ENCODE data around the gene WDR36.

Gene WDR36

DNA sequence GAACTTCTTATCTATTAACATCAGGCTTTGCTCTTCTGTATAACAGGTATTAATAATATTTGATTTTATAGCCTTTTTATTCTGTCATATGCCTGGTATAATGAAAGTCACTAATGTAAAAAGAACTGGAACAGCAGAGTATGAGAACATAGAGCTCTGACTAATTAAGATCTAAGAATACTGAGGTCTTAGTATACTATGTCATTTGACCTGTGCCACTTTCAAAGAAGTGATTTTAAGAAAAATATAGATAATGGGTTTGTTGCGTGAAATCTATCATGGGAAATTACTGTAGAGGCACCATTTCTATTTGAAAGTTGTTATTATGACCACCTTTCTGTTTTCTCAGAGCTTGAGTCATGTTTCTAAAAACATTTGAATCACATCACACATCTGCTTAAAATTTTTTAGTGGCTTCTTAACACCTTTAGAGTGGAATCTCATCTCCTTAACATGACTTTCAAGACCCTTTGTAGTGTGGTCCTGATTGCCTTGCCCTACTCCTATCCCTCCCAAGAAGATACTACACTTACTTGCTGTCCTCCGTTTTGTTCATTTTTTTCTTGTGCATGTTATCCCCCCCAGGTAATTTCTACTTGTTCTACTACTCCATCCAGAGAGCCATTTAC, 14.3 kb downstream of the WDR36 start:
- DNase-seq: no peak

DNA sequence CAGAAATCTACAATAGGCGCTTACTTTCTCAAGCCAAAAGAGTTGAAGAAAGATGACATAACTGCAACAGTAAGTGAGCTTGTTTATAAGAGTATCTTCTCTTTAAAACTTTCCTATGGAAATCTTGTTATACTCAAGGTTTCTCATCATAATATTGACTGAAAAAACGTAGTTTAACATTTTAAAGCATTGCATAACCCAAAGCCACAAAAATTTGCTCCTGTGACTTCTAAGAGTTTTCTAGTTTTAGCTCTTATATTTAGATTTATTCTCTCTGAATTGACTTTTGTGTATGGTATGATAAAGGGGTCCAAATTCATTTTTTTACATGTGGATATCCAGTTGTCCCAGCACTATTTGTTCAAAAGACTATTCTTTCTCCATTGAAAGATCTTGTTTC, 15.2 kb downstream of the WDR36 start:
- DNase-seq: no peak

DNA sequence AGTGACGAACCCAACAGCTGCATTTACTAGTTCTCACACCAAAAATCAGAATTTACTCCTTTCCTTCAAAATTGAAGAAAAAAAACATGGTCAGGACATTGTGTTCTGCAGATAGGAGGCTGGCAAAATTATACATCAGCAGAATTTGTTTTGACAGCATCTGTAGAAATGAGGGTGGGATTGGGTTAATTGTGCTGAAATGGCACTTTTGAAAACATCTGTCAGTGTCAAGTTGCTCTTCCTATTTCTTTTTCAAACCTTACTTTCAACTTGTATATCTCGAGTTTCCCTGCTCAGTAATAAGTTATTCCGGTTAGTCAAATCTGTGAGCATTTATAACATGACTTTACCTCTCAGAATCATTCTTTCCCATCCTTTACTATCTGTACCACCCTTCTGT, 19.8 kb downstream of the WDR36 start:
- no peak for DNase-seq

DNA sequence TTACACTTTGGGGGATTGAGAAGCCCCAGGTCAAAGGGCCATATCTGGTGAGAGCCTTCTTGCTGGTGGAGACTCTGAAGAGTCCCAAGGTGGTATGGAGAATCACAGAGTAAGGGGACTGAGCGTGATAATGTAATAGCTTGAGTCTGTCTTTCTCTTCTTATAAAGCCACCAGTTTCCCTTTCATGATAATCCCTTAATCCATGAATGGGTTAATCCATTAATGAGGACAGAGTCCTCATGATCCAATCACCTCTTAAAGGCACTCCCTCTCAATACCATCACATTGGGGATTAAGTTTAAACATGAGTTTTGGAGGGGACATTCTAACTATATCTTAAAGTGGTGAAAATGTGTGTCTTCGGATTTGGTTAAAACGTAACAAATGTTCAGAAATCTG, 21.5 kb downstream of the WDR36 start:
- DNase-seq: no peak

DNA sequence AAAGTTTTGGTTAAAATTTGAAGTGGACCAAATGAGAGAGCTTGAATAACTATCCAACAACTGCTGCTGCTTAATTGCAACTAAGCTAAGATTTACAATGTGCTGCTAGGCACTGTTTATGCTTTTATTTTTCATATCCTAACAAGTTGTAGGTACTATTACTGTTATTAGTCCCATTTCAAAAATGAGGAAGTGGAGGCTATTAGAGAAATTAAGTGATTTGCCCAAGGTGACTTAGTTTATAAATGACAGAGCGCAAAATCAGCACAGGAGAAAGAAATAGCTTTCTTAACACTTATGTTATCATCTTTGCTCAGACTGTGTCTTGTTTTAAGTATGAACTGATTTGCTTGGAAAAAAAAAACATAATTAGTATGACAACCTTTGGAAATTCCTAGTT, 23.1 kb downstream of the WDR36 start:
- DNase-seq: no peak

DNA sequence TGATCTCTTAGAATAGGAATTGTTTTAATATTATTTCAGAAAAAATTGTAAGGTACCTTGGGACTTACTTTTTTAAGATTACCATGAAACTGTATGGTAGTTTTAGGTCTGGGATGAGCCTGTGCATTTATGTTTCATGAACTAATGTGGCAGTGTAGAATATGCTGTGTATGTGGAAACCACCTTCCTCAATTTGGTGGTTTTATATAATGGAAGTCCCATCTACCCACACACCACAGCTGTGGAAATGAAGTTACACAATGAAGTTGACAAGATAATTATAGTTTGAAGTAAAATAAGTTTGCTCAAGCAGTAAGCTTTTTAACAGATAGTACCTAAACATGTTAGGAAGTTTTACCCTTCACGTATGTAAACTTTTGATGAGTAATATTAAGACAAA, 24.4 kb downstream of the WDR36 start:
- DNase-seq: no peak

DNA sequence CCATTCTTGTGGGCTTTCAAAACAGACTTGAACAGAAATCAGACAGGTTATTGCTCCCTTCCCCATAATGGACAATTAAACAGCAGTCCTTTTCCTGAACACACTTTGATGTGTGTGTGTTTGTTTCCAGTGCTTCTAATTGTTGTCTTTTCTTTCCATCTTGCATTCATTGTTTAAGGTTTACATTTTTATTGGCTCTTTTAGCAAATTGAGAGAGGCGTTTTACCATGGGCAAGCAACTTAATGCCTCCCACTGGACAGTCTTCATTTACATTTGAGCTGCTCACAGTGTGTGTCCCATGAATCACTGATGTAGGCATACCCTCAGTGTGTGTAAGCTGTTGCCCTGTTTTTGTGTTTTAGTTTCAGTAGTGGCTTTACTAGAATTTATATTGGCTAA, 25.0 kb downstream of the WDR36 start:
- DNase-seq: no peak

DNA sequence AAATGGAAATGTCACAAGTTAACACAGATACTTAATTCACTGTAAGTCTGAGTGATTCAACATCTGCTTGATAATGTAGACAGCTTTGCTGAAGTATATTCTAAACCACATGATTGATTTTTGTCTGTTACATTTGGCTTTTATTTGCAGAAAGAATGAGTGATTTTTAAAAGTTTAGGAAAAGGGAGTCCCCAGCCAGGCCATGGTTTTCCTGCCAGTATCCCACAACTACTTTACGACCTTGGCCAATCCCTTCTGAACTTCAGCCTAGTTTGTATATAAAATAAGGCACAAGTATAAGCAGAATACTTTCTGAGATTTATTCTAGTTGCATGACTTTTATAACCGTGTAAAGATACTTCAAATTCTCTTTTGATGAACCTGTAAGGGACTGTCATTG, 27.1 kb downstream of the WDR36 start:
- DNase-seq: no peak

DNA sequence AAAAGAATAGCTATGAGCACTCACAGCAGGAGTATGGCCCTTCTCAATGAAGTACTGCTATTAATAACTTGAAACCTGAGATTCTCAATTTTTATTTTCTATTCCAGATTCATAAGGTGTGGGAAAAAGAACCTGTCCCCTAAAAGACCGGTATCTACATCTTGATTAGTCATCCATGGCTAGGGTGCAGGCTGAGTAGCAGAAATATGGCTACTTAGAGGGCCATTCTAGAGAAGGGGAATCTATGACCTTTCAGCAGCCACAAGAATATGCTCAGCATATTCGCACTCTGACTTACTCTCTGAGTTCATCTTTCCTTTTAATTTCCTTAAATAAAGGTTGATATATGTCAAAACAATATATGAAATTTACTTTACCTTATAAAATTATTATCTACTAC, 27.7 kb downstream of the WDR36 start:
- DNase-seq: no peak

DNA sequence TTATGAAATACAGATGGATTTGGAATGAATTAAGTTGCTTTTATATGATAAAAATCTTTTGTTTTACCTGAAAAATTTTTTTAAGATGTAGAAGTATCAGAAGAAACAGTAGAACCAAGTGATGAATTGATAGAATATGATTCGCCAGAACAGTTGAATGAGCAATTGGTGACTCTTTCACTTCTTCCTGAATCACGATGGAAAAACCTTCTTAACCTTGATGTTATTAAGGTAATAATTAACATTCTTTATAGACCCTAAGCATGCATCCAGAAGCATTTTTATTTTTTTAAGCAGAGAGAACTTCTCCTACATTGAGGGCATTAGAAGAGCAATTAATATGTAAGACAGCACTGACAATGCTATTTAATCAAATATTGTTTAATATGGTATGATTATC, 28.8 kb downstream of the WDR36 start:
- no peak for DNase-seq

DNA sequence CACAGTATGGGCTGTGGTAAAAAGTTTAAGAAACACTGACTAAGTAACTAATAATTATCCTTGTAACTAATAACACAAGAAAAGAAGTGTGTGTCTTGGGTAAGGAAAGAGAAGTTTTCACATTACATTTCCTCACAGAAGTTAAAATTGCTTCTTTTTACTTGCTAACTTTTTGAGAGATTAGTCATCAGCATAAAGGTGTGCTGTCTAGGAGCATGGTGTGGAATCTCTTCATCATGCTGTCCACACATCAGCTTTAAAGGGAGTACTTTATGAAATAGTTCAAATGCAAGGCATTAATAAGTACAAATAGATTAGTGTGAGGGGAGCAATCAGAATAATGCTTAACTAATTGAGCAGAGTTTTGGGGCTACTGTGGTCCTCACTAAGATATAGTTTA, 29.8 kb downstream of the WDR36 start:
- no peak for DNase-seq

DNA sequence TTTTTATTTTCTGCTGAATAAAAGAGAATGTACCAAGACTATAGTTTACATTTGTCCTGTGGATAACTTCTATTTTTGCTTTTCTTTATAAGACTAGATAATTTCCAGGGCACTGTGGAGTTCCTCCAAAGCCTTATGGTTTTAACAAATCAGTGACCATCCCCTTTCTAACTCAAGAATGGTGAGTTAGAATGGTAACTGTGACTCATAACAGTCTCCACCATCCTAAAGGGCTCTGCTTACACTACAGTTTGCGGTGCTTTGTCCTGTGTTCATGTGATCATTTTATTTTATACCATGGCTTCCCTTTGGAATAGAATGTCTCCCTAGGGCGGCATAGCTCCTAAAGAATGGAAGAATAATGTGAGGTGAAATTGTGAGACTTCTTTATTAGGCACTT, 30.2 kb downstream of the WDR36 start:
- DNase-seq: no peak

DNA sequence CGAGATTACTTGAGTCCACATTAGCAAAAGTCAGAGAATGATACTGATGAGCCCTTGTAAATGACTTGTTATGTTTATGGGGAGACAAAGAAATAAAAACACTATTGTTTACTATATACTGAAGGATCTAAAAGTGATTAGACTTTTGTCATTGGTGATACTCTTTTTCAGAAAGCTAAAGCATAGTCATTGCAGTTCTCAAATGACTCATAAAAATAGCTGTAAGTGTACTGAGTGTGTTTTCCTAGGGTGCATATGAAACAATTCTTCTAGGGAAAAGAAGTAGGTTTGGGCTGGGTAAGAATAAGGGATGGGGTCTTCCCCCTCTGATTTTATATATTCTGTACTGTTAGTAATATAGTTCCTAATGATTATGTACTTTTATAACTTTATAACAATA, 32.6 kb downstream of the WDR36 start:
- DNase-seq: no peak

DNA sequence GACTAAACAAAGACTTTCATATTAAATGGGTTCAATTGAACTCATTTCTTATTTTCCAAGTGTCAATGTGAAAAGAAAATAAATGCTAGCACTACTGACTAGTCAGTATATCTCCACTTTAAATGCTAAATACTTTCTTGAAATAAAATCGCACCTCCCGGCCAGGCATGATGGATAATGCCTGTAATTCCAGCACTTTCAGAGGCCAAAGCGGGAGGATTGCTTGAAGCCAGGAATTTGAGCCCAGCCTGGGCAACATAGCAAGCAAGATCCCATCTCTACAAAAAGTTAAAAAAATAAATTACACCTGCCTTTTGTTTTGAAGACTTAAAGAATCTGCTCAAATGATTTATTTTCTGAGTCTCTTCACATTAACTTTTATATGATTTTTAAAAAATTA, 34.7 kb downstream of the WDR36 start:
- no peak for DNase-seq

DNA sequence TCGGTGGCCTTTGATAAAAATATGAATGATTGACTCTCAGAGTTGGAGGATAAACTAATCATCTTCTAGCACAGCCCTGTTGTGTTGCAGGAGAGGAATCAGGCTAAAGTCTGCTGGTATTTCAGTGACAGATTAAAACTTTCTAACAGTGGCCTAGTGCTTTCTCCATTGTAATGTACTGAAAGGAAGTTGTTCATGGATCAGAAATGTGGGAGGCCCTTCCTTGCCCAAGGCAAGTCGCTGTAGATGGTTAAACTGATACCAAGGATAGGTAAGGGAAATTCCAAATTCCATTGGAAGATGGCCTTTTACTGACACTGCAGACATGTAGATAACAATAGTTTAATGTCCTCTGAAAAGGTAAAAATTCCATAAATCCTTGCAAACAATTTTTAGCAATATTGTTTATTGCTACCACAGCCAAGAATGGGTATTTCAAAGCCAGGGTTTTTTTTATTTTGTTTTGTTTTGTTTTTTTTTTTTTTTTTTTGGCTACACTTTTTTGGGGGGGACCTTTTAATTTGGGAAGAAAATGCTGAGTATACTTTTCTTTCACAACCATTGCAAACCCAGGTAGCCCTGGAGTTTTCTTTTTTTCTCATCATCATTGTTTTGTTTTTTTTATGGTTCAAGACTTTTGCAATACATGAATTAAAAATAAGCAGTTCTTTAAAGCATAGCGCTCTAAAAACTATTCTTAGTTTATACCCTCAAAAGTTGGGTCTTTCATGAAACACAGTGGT, 35.5 kb downstream of the WDR36 start:
- DNase-seq: no peak

DNA sequence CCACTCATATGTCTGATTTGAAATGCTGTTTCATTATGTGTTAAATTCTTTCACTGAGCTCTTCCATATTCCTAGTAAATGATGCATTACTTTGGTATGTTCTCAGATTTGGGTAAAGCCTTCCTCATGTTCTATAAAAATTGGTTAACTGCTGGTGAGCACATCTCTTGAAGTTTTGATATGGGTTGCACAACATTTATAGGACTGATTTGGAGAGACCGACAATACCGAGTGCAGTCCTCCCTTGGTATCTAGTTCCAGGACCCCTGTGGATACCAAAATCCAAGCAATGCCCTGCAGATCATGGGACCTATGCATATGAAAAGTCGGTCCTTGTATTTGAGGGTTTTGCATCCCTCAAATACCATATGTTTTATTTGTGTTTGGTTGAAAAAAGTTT, 37.8 kb downstream of the WDR36 start:
- DNase-seq: no peak

DNA sequence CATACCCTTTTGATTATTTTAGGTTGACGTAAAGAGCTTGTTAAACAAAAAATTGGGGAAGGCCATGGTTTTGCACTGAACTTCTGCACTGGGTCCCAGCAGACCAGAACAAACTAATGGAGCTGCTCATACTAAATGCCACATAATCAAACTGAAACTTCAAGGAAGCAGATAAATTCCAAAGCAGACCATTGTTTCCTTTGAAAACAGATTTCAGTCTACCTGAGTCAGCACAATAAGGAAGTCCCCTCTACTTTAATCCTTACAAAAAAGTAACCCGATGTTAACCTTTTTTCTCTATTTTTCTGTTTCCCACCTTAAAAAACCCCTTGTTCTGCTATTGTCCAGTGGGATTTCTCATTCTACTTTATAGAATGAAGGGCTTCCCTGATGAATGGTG, 39.2 kb downstream of the WDR36 start:
- no peak for DNase-seq

DNA sequence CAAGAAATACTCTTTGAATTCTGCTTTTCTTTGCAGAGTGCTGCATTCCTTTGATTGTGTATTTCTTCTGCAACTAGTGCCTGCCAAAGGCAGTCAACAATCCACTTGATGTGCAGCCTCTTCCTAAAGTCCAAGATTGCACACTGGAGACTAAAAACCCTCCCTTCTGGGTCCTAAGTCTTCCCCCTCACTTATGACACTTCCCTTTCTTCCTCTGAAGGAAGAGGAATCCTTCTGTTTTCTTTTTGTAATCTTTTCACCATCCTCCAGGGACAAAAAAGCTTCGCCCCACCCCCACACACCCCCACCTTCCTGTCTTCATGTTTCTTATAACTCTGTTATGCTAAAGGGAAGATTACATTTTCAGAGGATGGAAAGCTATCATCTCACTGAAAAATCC, 39.9 kb downstream of the WDR36 start:
- no peak for DNase-seq

DNA sequence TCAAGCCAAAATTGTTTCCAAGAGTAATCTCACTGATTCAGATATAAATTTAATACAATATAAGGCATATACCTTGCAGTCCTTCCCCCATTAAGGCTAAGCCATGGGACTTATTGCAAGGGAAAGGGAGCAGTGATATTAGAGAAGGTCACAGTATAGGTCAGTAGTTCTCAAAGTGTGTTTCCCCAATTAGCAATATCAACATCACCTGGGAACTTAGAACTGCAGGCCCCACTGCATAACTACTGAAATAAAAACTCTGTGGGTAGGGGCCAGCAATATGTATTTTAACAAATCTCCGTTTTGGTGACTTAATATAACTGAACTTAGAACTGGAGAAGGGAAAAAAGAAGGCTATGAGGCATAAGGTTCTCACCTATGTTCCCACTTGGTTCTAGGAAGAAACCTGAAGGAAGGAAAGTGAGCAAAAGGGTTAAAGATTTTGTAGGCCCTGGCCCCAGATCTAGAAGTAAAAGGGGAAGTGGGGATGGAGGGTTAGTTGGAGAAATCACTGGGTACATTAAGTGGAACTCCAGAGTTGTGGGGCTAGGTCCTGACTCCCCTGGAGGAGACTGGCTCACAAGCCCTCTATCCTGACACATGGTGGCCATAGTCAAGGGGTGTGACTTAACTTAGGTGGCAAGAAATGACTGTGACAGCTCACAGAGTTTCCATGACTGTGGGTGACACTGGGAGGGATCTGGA, 40.7 kb downstream of the WDR36 start:
- DNase-seq: no peak

DNA sequence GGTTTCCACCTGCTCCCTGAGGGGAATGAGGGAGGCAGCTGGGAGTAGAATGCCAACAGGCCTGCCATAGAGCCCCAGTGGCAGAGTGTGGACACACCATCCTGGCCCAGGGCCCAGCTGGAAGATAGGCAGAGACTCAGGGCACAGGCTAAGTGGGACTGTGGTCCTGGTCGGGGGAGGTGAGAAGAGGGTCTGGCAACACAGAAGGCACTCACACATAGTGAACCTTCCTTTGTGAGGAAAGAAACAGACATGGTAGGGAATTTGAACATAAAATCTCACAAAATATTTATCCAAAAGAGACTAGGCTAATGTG, 41.2 kb downstream of the WDR36 start:
- no peak for DNase-seq

DNA sequence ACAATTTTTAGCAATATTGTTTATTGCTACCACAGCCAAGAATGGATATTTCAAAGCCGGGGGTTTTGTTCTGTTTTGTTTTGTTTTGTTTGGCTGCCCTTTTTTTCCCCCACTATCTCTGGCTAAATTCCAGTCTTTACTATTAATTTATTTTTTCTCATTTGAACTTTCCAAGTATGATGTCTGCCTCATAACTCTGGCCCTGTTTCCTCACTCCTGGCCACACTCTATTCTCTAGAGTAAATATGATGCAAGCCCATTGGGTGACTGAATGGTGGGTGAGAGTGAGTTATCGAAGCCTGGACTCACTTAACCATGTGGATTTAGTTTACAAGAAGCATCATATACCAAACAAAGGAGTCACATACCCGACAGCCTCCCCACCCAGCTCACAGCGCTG, 41.9 kb downstream of the WDR36 start:
- DNase-seq: no peak

DNA sequence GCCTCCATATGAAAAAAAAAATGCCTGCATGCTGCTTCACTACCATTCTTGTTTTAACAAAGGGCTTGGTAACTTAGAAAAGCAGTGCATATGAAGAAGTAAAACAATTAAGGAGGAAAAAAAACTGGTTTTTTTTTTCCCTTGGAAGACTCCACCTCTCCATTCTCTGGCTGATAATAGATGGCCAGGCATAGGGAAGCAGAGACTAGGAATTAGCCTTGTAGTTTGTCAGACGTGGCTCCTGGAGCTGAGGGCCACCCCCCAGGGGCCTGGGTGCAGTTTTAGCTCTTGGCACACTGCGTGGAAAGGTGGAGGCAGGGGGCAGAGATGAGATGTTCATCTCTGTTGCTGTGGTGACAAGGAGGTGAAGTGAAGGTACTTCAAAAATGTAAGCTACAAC, 42.7 kb downstream of the WDR36 start:
- DNase-seq: no peak

DNA sequence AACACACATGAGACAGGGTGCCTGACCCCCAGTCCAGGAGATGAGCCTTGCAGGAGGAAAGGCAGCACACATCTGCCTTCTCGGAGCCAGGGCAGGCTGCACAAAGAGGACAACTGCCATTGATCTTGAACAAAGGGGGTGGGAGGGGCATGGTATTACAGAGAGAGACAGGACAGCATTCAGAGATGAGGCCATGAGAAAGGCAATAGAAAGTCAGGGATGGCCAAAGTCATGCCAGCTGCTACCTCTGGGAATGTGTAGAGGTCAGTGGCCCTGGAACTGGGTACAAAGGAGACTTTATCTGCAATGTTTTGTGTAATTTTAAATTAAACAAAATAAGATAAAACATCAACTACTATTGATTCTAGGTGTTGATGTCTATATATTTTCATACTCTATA, 43.2 kb downstream of the WDR36 start:
- no peak for DNase-seq

DNA sequence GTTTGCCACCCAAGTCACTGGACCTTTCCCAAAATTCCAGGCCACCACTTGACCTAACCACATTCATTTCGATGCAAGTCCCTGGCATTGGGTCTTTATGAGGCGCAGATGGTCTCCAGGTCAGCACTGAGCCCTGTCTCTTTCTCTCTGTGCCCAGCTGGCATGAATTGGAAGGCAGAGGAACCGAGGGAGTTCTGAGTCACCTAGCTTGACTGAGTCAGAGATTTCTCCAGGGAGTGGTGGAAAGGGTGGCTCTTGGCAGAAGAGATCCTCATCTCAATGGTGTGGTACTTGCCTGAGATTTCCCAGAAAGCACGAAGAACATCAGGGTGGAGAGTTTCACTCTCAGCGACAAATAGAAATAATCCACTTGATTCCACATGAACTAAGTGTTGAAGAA, 43.8 kb downstream of the WDR36 start:
- DNase-seq: no peak

DNA sequence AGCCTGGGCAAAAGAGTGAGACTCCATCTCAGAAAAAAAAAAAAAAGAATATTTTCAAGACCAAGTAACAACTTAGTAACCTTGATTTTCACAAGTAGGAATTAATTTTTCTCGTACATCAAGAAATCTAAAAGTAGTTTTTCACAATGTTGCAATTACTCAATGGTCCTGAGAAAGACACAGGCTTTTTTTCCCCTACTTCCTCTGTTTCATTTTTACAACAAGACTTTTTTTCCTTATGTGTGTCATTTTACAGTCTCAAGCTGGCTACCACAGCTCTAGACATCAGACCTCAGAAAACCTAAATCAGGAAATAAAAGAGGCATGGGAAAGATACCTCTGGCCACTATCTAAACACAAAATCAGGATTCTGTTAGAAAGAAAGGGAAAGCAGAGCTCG, 45.9 kb downstream of the WDR36 start:
- DNase-seq: no peak

Measured in NCI-H2107 (cell line).